H54 (cell line): ENCODE data around the gene MREG.

Experiments
- DNase-seq: peaks from one replicate; pipeline ENCODE4 v3.0.0; 2011; ENCODE audit warnings: low spot score, mixed read lengths; ENCODE audit not compliant: insufficient read length
- FAIRE-seq: peaks from 3 replicates; lab custom pipeline; 2011; peaks lifted over from hg19 to GRCh38; lab: Jason Lieb, UNC
- POLR2A ChIP-seq: IDR thresholded peaks from 2 replicates; pipeline ENCODE4 v1.6.1; 2011; ENCODE audit warnings: low read depth, mild to moderate bottlenecking, low read length

Gene MREG

GRCh38 chr2:215901796-215902195 lies 111.6 kb downstream of the MREG start:
- no peak for FAIRE-seq
- TF ChIP-seq POLR2A, result no peak
- no peak for DNase-seq

- DNase-seq (no peak), FAIRE-seq (no peak)
- TF ChIP-seq POLR2A, result no peak
These were observed 112.5 kb downstream of the MREG start for GRCh38 chr2:215900843-215901242.

- FAIRE-seq, result no peak
- no peak for TF ChIP-seq POLR2A
- DNase-seq, result no peak
These were observed 113.1 kb downstream of the MREG start for GRCh38 chr2:215900203-215900611.

- TF ChIP-seq POLR2A, result no peak
- DNase-seq (no peak), FAIRE-seq (no peak)
These were observed 113.9 kb downstream of the MREG start for GRCh38 chr2:215899141-215900074.

GRCh38 chr2:215898363-215898762 lies 115.0 kb downstream of the MREG start:
- no peak for TF ChIP-seq POLR2A
- DNase-seq (no peak), FAIRE-seq (no peak)

- no peak for DNase-seq
- FAIRE-seq, result no peak
- no peak for TF ChIP-seq POLR2A
These were observed 116.4 kb downstream of the MREG start for GRCh38 chr2:215896921-215897320.

GRCh38 chr2:215895330-215895729 lies 118.0 kb downstream of the MREG start:
- no peak for FAIRE-seq
- TF ChIP-seq POLR2A, result no peak
- DNase-seq, result no peak
